Activated CD4-positive, alpha-beta T cell treated with anti-CD3 and anti-CD28 coated beads, Interleukin-10, Interleukin-2, amounts not matched to agents 100 ng/mL and 50 ng/mL, durations not matched to agents 16 hours and 8 hours (primary cell): ENCODE data around the gene P2RX6.
"Not testable (repeated sequence)": the region's sequence is repeated elsewhere in the genome, so short reads cannot be mapped to it uniquely, and the experiment has no call there.

ENCODE experiments used
- DNase-seq: peaks from one replicate; pipeline ENCODE4 v3.0.0-alpha.2; 2020

The P2RX6 gene

DNA sequence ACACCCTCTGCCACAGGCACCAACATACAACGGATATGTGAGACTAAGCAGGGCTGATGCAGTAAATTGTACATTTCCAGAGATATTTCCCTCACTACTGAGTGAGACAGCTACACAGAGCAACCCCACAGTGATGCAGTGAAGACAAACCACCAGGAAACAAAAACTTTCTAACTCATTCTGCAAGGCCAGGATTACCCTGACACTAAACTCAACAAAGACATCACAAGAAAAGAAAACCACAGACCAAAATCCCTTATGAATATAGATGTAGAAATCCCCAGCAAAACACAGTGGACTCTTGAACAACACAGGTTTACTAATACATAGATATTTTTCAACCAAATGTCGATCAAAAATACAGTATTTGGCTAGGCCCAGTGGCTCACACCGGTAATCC lies 18.9 kb downstream of the P2RX6 start:
- DNase-seq, result peak; percentile 19

GRCh38 chr22:21034989-21035388 lies 20.0 kb downstream of the P2RX6 start:
- DNase-seq, result no peak

GRCh38 chr22:21038405-21038804 lies 23.4 kb downstream of the P2RX6 start:
- DNase-seq, result no peak

GRCh38 chr22:21039158-21039557 lies 24.2 kb downstream of the P2RX6 start:
- not testable (repeated sequence) for DNase-seq

DNA sequence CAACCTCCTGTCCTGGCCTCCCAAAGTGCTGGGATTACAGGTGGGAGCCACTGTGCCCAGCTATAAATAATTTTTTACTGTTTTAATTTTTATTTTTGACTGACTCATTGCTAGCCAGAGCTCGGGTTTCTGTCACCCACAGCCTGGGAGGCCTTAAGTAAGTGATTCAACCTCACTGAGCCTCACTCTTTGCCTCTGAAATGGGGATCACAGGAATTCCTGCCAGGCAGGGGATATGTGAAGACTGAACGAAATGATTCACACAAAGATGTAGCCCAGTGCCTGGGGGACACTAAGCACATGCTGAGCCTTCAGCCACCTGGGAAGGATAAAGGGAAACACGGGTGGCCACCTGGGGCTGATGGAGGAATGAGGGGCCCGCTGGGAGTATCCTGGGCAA lies 27.0 kb downstream of the P2RX6 start:
- DNase-seq, result no peak

GRCh38 chr22:21042978-21043859 lies 28.3 kb downstream of the P2RX6 start:
- DNase-seq, result no peak

DNA sequence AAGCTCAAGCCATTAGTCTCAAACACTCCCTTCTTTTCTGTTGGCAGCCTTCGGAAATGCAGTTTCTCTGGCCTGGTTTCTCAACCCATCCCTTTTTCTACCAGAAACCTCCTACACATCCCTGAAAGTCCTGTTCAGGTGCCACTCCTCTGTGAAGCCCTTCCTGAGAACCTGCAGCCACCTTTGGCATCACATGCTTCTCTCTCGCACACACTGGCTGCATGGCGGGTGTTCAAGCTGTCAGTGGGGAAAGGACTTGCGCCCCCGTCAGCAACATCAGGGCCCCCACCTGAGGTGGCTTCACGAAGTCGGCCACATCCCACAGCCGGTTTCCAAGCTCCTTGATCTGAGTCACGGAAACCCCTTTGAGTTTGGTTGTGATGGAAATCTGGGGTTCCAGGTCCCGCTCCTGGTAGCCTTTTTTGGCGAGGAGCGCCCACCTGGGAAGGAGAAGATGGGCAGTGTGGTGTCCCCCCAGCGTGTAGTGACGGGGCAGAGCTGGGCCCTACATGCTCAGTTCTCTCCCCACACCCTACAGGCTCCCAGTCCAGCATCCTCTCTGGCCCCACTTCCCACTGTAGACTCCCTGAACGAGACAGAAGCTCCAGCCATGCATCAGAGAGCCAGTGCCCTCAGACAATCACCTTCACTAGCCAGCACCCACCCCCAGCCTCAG lies 29.0 kb downstream of the P2RX6 start:
- no peak for DNase-seq

- DNase-seq, result no peak
Measured at GRCh38 chr22:21044931-21045584, 30.1 kb downstream of the P2RX6 start.

- peak; percentile 88 for DNase-seq
Measured at GRCh38 chr22:21045585-21046294, 30.8 kb downstream of the P2RX6 start, which contains the start of gene LRRC74B. LRRC74B (plus strand) TSS chr22:21045946; CDS start chr22:21045987, 41 bp downstream.

- no peak for DNase-seq
Measured at GRCh38 chr22:21047035-21047661, 32.2 kb downstream of the P2RX6 start.

DNA sequence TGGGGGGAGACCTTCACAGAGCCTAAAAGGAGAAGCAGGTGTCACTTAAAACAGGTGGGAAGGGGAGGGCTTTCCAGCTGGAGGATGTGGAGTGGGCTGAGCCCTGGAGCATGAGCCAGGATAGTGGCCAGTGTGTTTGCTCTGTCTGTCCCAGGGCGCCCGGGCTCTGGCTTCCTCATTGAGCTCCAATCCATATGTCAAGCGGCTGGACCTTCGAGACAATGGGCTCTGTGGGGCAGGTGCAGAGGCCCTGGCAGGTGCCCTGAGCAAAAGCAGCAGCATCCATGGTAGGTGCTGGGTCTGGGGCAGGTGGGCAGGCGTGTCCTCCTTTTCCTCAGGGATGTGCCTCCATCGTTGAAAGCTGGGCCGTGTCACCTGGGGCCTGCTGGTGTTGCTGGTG lies 32.8 kb downstream of the P2RX6 start:
- DNase-seq, result no peak

GRCh38 chr22:21048448-21048847 lies 33.5 kb downstream of the P2RX6 start:
- not testable (repeated sequence) for DNase-seq

DNA sequence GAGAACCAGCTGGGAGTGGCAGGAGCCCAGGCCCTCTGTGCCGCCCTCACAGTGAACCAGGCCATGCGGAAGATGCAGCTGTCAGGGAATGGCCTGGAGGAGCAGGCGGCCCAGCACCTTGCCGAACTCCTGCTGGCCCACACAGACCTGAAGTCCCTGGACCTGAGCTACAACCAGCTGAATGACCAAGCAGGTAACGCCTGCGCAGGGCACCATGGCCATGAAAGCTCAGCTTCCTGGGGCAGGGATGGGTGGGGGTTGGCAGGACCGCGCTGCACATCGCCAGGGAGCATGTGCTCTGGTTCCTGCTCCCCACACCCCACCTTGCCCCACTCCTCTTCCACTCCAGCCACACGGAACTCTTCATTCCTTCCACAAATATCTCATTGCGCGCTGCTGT lies 34.0 kb downstream of the P2RX6 start:
- not testable (repeated sequence) for DNase-seq

- no peak for DNase-seq
Measured at GRCh38 chr22:21051145-21051830, 36.3 kb downstream of the P2RX6 start.

DNA sequence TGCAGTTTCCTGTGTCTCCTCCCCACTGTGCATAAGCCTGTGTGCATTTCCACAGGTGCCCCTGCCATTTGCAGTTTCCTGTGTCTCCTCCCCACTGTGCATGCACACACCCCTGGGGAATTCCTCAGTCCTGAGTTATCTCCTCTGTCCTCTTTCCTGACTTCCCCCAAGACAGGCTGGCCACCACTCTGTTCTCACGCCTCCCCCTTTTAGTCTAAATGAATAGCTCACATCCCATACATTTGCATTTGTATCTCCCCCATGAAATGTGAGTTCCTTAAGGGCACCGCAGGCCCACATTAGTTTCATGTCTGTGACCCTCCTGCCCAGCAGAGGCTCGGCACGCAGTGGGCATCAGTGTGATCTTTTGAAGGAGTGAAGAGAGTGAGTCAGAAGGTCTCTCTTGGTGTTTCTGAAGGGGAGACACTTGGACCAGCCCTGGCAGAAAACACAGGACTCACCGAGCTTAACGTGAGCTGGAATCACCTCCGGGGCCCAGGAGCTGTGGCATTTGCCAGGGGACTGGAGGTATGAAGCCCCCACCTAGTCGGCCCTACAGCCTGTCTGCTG lies 37.0 kb downstream of the P2RX6 start:
- DNase-seq, result no peak

DNA sequence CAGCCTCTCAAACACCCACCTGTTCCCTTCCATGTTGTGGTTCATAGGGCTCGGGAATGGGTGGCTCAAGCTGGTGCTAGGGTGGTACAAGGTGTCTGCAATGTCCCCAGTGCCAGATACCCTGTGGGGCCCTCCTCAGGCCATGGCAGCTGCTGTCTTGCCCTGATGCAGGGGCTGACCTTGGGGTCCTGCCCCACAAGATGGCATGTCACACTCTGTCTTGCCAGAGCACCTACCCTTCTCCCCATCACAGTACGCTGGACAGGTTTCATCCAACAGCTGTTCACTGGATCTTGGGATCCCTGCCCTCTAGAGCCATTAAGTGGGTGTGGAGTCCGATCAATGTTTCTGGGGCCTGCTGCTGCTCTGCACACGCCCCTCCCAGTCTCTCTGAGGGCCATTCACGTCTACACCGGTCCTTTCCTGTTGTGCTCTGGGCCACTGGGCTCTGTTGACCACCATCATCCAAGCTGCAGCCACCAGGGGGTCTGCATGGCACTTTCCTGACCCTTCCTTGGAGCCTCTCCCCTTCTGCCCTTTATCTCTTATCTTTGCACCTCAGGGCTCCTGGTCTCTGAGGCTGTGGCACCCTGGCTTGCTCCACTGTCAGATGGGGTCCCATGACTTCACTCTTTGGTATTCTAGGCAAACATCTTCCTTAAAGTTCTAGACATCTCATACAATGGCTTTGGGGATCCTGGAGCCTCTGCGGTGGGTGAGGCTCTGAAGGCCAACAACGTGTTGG lies 37.9 kb downstream of the P2RX6 start:
- DNase-seq, result no peak

DNA sequence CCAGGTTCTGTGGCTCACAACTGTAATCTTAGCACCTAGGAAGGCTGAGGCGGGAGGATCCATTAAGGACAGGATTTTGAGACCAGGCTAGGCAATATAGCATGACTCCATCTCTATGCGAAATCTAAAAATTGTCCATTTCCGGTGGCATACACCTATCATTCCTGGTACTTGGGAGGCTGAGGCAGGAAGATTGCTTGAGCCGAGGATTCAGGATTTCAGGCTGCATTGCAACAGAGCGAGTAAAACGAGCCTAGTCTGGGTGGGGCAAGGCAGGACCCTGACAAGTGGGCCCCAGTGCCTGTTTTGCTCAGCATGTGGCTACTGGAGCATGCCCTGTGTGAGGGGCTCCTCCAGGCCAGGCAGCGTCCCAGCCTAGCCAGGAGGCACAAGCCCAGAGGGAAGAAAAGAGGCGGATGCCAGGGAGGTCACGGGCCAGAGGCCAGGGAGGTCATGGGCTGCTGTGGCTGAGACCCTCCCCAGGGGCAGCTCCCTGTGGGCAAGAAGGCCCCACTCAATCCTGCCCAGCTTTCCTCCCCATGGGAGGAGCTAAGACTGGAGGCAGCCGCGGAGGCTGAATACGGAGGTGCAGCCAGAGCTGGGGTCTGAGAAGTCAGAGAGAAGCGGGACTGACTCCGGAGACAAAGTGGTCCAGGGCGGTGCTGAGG lies 39.2 kb downstream of the P2RX6 start:
- no peak for DNase-seq

GRCh38 chr22:21054714-21055563 lies 40.0 kb downstream of the P2RX6 start:
- DNase-seq, result no peak

DNA sequence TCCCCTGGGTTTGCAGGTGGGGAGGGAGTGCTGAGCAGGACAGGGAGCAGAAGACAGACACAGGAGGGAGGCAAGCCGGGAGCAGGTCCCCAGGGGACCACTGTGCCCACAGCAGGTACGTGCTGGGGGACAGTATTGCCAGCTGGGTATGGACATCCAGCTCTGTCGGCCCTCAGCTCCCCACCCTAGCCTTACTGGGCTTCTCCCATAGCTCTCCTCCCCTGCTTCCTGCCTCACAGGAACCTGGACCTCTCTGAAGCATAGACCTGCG lies 40.5 kb downstream of the P2RX6 start:
- no peak for DNase-seq
